SU-DHL-6 (cell line): ENCODE data around the gene SSR3.

Experiments
- CTCF ChIP-seq: fragments of 200-600 bp; sonication (generic); IDR thresholded peaks from one replicate; pipeline ENCODE4 v1.5.1; 2017; ENCODE audit warnings: antibody characterized with exemption, mild to moderate bottlenecking, low read length, moderate library complexity; ENCODE audit not compliant: insufficient read depth, poor library complexity, severe bottlenecking
- EZH2phosphoT487 ChIP-seq: fragments of 200-600 bp; sonication (generic), shearing (Covaris generic); conservative IDR thresholded peaks from 2 replicates; pipeline ENCODE4 v1.6.1; 2018; ENCODE audit warnings: mild to moderate bottlenecking, antibody characterized with exemption, low read length, moderate library complexity, mixed read lengths

GRCh38 chr3:156603379-156604017, 48.6 kb upstream of the SSR3 start:
- TF ChIP-seq CTCF (no peak), EZH2phosphoT487 (no peak)
